ENCODE results near the gene ZNF592.

The ZNF592 gene

DNA sequence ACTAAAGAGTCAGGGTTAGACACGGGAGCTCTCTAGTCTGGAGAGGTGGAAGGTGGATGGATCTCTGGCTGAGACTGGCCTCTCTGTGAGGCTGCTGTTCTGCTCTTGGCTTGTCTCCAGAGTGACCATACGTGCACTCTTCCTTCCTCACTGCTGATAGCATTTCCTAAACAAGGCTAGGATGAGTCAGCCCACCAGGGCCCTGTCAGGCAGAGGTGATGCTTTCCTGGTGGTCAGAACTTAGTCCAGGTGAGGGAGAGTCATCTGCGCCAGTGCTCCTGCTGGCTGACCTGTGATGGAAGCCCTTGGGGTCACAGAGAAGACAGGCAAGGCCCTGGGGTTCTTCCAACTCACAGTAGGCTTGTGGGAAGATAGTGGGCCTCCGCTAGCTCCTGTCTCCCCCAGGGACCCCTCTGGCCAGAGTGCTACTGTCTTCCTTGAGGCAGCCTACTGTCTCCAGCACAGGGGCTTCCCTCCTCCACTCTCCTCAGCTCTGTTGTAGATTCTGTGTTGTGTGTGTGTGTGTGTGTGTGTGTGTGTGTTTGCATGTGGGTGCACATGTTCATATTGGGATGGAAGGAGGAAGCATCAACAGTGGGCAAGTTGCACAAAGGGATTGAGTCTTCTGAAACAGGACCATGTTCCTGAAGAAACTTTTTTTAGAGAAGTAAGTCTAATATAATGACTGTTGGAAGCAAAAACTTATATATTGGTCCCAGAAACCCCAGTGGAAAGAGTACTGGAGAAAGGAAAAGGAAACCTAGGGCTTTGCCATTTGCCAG, 85.2 kb downstream of the ZNF592 start:
- TF ChIP-seq, protein P1, sequence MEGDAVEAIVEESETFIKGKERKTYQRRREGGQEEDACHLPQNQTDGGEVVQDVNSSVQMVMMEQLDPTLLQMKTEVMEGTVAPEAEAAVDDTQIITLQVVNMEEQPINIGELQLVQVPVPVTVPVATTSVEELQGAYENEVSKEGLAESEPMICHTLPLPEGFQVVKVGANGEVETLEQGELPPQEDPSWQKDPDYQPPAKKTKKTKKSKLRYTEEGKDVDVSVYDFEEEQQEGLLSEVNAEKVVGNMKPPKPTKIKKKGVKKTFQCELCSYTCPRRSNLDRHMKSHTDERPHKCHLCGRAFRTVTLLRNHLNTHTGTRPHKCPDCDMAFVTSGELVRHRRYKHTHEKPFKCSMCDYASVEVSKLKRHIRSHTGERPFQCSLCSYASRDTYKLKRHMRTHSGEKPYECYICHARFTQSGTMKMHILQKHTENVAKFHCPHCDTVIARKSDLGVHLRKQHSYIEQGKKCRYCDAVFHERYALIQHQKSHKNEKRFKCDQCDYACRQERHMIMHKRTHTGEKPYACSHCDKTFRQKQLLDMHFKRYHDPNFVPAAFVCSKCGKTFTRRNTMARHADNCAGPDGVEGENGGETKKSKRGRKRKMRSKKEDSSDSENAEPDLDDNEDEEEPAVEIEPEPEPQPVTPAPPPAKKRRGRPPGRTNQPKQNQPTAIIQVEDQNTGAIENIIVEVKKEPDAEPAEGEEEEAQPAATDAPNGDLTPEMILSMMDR (IDR thresholded peaks at IDR 0.05; ENCODE audit: borderline replicate concordance, insufficient read depth, low read depth, low read length), result no peak
- H3K4me3 ChIP-seq (ENCODE audit: low read depth, low read length), result no peak overlapping the region

DNA sequence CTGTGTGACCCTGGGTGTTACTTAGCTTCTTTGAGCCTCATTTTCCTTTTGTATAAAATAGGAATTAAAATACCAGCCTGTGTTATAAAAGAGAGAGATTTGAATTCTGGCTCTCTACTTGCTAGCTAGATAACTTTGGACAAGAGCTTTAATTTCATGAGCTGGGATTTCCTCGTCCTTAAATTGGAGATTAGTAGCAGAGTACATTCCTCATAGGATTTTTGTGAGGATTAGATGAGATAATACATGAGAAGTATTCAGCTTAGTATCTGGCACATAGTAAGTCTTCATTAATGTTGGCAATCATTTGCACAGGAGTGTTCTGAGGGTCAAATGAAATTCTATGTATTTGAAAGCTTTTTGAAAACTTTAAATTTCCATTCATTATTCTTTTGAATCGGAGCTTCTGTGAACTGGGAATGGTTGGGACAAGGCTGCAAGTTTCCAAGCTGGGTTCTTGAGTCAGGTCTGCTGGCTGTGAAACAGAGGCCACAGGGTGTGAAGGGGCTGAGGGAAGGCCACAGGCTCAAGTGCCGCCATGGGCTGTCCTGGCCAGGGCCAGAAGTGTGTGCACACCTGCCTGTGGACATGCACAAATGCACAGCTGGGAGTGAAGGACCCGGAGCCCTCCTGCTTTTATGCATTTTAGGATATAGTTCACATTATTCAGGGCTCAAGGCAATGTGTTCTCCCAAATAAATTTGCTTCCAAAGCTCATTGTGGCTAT, 86.0 kb downstream of the ZNF592 start:
- TF ChIP-seq, protein P1 (IDR thresholded peaks at IDR 0.05; ENCODE audit: borderline replicate concordance, insufficient read depth, low read depth, low read length), result no peak
- H3K4me3 ChIP-seq (ENCODE audit: low read depth, low read length), result no peak overlapping the region

DNA sequence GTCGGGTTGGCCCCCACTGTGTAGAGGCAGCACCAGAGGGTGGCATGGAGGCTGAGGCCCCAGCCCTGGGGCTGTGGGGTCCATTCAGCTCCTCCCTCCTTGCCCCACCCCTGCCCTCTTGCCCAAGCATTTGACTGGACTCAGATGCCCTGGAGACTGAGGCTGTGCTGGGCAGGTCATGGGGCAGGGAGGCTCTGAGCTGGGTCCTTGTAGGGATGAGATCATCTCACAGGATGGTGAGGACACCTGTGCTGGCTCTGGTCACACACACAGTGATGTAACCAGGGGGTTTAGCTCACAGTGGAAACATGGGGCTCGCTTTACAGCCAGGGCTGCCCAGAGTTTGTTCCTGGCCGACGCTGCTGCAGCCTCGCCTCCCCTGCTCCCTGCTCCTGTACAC, 86.6 kb downstream of the ZNF592 start:
- H3K4me3 ChIP-seq (ENCODE audit: low read depth, low read length), result no peak overlapping the region
- TF ChIP-seq, protein P1 (IDR thresholded peaks at IDR 0.05; ENCODE audit: borderline replicate concordance, insufficient read depth, low read depth, low read length), result no peak

DNA sequence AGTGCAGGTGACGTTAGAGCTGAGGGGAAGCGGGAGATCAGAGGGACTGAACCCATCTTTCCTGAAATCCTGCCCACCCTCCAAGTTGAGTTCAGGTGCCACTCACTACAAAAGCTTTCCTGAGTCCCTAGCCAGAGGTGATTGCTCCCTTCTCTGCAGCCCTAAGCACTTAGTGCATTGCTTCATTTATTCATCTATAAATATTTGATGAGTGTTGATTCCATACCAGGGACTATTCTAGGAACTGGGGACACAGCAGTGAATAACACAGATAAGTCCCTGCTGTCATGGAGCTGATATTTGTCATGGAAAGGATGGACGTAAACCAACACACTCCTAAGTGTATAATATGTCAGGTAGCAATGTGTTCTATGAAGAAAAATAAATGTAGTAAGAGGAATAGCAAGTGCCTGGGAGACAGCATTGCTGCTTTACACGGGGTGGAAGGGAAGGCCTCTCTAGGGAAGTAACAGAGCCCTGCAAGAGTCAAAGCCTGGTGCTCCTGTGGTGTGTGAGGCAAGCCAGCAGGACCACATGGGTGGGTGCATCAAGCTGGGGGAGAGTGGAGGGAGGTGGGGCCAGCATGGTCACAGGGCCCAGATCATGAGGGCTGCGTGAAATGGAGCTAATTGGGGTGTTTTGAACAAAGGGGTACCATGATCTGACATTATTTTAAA, 87.4 kb downstream of the ZNF592 start:
- no peak overlapping the region for H3K4me3 ChIP-seq (ENCODE audit: low read depth, low read length)
- TF ChIP-seq, protein P1 (IDR thresholded peaks at IDR 0.05; ENCODE audit: borderline replicate concordance, insufficient read depth, low read depth, low read length), result no peak

- H3K4me3 ChIP-seq (ENCODE audit: low read depth, low read length), result no peak overlapping the region
- TF ChIP-seq, protein P1 (IDR thresholded peaks at IDR 0.05; ENCODE audit: borderline replicate concordance, insufficient read depth, low read depth, low read length), result no peak
Observed at GRCh38 chr15:84836844-84837243, 88.5 kb downstream of the ZNF592 start.

DNA sequence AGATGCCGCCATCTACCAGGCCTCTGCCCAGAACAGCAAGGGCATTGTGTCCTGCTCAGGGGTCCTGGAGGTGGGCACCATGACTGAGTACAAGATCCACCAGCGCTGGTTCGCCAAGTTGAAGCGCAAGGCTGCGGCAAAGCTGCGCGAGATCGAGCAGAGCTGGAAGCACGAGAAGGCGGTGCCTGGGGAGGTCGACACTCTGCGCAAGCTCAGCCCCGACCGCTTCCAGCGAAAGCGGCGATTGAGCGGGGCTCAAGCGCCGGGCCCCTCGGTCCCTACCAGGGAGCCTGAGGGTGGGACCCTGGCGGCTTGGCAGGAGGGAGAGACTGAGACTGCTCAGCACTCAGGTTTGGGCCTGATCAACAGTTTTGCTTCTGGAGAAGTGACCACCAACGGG, 91.3 kb downstream of the ZNF592 start:
- H3K4me3 ChIP-seq (ENCODE audit: low read depth, low read length), result no peak overlapping the region
- TF ChIP-seq, protein P1 (IDR thresholded peaks at IDR 0.05; ENCODE audit: borderline replicate concordance, insufficient read depth, low read depth, low read length), result no peak

Measured in GM12875 (cell line).